NCI-H510A (cell line): ENCODE data around the gene ZNF157.

Source experiments
- DNase-seq: peaks from one replicate; lab custom pipeline; 2025; lab: John Stamatoyannopoulos, UW

The ZNF157 gene

DNA sequence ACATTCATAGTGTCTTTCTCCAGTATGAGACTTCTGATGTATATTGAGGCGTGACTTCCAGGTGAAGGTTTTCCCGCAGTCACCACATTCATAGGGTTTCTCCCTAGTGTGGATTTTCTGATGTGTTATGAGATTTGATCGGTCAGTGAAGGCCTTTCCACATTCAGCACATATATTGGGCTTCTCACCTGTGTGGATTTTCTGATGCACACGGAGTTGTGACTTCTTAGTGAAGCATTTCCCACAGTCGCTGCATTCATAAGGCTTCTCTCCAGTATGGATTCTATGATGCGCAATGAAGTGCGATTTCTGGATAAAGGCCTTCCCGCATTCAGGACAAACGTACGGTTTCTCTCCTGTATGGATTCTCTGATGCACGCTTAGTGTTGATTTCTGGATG, 77.2 kb downstream of the ZNF157 start:
- no peak for DNase-seq

DNA sequence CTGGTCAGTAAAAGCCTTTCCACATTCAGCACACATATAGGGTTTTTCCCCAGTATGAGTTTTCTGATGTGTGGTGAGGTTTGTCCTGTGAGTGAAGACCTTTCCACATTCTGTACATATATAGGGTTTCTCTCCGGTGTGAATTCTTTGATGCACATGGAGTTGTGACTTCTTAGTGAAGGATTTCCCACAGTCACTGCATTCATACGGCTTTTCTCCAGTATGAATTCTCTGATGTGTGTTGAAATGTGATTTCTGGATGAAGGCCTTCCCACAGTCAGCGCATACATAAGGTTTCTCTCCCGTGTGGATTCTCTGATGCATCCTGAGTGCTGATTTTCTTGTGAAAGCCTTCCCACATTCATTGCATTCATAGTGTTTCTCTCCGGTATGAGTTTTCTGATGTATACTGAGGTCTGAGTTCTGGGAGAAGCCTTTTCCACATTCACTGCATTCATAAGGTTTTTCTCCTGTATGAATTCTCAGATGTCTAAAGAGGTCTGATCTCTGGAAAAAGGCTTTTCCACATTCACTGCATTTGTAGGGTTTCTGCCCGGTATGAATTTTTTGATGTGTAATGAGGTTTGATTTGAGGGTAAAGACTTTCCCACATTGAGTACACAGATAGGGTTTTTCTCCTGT, 77.9 kb downstream of the ZNF157 start:
- no peak for DNase-seq

DNA sequence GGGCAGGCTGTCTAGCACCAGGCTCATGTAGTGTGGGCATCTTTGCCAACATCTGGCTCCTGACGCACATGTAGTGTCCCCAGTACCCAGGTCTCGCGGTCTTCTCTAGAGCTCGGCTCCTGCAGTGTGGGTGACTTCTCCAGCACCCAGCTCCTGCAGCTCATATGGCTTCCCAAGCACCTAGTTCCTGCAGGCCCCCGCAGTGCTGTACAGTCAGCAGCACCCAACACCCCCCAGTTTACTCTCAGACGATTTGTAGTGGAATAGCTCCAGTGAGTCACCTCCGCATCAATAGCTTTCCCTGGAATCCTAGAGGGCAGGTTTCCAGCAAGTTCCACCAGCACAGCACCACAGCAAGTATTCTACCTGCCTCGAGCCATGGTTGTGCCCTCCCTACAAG, 81.7 kb downstream of the ZNF157 start:
- DNase-seq, result no peak

DNA sequence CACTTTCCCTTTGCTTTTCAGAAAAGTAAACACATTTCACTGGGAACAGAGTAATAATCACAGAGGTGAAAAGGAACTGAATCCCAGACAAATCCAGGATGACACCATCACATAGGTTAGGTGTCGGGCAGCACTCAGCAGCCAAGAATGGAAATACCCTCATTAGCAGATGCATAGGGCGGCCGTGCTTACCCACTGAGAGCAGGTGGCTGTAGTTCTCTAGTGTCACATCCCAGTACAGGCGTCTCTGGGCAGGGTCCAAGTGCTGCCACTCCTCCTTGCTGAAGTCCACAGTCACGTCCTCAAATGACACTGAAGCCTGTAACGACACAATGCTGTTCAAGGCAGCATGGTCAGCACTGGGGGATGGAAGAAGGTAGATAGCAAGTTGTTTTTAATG, 85.7 kb downstream of the ZNF157 start:
- no peak for DNase-seq

DNA sequence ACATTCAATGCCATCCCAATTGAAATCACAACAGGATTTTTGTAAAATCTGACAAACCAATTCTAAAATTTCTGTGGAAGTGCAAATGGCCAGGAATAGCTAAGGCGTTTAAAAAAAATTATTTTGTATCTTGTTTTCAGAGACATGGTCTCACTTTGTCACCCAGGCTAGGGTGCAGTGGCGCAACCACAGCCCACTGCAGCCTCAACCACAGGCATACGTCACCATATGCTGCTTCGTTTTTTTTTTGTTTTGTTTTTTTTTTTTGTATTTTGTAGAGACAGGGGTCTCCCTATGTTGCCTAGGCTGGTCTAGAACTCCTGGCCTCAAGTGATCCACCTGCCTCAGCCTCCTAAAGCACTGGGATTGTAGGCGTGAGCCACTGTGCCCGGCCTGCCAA, 88.2 kb downstream of the ZNF157 start:
- no peak for DNase-seq

DNA sequence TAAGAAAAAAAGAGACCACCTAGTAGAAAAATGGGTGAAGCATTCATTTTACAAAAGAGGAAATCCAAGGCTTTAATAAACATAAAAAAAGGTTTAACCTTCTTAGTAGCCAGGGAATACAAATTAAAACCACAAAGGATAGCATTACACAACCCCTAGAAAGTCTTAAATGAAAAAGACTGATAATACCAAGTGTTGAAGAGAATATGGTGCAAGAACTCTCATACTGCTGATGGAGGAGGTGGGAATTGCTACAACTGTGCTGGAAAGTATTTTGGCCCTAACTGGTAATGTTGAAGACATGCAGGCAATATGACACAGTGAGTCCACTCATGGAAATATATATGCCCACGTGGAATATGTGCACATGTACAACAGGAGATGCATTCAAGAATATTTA, 90.2 kb downstream of the ZNF157 start:
- no peak for DNase-seq
